Measurements from ENCODE around the gene LRRC8D.

LRRC8D gene

DNA sequence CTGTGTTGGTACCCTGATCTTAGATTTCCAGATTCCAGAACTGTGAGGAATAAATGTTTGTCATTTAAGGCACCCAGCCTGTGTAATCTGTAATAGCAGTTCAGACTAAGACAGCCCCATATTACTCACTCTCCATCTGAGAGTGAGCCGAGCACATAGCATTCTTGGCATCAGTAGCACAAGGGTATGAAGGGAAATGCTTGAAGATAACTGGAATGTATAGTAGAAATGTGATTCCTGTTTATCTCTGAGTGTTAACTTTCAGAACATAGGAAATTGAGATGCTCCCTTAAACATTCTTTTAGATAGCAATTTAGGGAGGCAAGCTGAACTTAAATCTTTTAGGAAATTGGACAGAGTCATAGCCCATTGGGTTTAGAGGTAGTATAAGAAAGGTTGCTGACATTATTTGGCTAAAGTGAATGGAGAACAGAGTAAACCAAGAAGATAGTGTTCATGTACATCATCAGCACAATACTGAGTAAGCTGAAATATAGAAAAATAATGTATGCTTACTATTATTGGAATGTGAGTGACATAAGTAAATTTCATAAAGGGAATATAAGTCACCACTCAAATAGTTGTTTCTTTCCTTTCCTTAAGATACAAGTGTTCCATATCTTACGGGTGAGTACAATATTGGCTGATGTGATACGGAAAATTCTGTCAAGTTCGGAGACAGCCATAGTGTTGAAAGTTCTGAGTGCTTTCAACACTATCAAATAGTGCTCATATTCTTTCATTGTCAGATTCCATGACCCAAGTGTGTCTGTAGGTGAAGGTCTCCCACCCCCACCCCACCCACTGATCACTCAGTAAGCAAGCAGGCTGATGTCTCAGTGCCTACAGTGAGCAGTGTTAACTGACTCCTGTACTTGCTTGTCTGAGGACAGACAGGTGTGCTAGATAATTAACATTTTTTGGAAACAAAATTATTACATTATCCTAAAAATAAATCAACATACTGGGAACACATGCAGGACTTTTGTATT lies 73.7 kb downstream of the LRRC8D start:
- no peak for ATAC-seq (ENCODE audit: low read depth)
- H3K4me1 Mint-ChIP-seq = peaks cover 17% of the 10 kb centered on the region
- no peak for DNase-seq (ENCODE audit: low spot score in 2 of 2)

DNA sequence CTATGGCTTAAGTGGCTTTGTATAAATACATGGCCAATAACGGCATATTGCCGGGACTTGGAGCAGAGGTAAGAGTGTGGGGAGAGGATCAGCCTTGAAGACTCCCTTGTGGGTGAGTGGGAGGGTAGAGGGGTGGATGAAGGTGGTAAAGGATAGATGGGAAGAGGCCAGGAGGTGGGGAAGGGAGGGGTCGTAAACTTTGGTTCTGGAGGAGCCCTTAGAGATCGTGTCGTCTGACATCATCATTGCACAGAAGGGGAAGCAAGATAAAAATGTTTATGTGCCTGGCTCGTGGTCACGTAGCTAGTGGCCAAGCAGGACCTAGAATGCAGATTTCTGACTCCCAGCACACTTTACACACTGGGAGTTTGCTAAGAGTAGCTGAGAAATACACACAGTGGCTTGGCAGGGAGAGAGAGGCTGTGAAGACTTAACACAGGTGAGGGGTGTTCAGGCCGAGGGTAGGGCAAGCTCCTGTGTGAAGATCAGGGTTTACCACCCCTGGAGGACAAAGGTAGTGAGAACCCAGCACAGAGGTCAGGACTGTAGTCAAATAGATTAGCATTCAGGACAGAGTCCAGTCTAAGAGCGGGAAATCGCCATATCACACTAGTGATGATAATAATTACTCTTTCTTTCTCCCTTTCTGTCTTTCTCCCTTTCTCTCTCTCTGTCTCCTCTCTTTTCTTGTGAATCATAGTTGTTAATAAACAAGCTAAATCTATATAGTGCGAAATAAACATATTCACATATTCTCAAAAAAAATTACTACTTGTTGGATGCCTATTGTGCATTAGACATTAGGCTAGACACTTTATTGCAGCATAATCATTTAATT lies 75.5 kb downstream of the LRRC8D start:
- ATAC-seq (ENCODE audit: low read depth) (no peak), DNase-seq (ENCODE audit: low spot score in 2 of 2) (no peak)
- peaks cover 20% of the 10 kb centered on the region for H3K4me1 Mint-ChIP-seq
- peaks cover 8% of the 10 kb centered on the region for H3K36me3 Mint-ChIP-seq
- no peak overlapping the region for H3K27ac Mint-ChIP-seq
- no peaks in the 10 kb centered on the region for H3K27me3 Mint-ChIP-seq
- no peaks in the 10 kb centered on the region for H3K9me3 Mint-ChIP-seq
- no peak overlapping the region for H3K4me3 Mint-ChIP-seq

More for the DNA sequence above, 73.7 kb downstream of the LRRC8D start:
- no peaks in the 10 kb centered on the region for H3K27me3 Mint-ChIP-seq
- no peaks in the 10 kb centered on the region for H3K9me3 Mint-ChIP-seq
- peaks cover 12% of the 10 kb centered on the region for H3K36me3 Mint-ChIP-seq
- no peak overlapping the region for H3K27ac Mint-ChIP-seq
- no peak overlapping the region for H3K4me3 Mint-ChIP-seq

DNA sequence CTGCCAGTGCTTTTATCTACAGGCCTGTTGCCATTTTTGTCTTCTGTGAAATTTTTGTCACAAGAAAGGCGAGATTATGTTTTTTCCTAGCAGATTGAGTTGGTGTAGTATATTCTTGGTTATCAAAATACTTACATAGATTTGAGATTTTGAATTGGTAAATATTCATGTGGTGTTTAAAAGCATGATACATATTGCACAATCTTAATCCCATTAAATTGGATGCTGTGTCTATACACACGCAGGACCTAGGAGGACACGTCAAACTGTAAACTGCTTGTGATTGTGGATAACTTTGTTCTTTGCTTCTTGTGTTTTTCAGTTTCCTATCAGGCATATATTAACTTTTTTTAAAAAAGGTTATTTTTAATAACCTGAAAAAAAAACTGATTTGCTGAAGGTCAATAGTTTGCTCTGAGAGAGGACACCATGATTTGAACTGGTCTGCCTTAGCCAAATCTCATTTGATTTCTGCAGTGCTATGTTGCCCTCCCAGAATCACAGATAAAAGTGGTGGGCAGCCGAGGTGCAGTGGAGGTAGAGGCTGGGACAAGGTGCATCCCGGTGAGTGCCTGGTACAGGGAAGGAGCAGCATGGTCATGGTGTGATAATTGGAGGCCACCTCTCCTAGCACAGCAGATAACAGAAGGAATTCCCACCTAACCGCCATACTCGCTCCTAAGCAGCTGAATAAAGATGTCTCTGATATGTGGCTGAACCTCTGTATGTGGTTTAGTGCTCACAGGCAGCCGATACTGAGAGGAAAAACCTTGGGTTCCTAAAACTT lies 76.7 kb downstream of the LRRC8D start:
- no peak for ATAC-seq (ENCODE audit: low read depth)
- H3K9me3 Mint-ChIP-seq = no peaks in the 10 kb centered on the region
- no peak for DNase-seq (ENCODE audit: low spot score in 2 of 2)
- H3K27ac Mint-ChIP-seq = no peak overlapping the region
- peaks cover 5% of the 10 kb centered on the region for H3K36me3 Mint-ChIP-seq
- no peaks in the 10 kb centered on the region for H3K27me3 Mint-ChIP-seq
- H3K4me1 Mint-ChIP-seq = peaks cover 18% of the 10 kb centered on the region
- H3K4me3 Mint-ChIP-seq = no peak overlapping the region

DNA sequence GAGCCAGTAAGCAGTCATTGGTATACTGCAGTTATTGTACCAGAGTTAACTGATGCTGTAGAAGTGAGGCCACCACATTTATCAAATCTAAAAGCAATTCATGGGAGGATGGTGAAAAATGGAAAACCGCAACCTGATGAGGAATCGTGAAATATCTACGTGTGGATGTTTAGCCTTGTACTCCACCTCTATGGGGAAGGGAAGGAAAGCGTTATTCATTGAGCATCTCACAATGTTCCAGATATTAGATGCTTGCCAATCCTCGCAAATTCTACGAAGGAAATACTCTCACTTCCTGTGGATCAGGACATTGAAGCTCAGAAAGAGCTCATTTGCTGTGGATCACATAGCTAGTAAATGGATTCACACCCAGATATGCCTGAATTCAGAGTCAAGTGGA lies 77.3 kb downstream of the LRRC8D start:
- no peak overlapping the region for H3K4me3 Mint-ChIP-seq
- no peak for DNase-seq (ENCODE audit: low spot score in 2 of 2)
- H3K27ac Mint-ChIP-seq = no peak overlapping the region
- no peak for ATAC-seq (ENCODE audit: low read depth)
- H3K36me3 Mint-ChIP-seq = peaks cover 3% of the 10 kb centered on the region
- no peaks in the 10 kb centered on the region for H3K9me3 Mint-ChIP-seq
- H3K27me3 Mint-ChIP-seq = no peaks in the 10 kb centered on the region
- H3K4me1 Mint-ChIP-seq = peaks cover 19% of the 10 kb centered on the region

DNA sequence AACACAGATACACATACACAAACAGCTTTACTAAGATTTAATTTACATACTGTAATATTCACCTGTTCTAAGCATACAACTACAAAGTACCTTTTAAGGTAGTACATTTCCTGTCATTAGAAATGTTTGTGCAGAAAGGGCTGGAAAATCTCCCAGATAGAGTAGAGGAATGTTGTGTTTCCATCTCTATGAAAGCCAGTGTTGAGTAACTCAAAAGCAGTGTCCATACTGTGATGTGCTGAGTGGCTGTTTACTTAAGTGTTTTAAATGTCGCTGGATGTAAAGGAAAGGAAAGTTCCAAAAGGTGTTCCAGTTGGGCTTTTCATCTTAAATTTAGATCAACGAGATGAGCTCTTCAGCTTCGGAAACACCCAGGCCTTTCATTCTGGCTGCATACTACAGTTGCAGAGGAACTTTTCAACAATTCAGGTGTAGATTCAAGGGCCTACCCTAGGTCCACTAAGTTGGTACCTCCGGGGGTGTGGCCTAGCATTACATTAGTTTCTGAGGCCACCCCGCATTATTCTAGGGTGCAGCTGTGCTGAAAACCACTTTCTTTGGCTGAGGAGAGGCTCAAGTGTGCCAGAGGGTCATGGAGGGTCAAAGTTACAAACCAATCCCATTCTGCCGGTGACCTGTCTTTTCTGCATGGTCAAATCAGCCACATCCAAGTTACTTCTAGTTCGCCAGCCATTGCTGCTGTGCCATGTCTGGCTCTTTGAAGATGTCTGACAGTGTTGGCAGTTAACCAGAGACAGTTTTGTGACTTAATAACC lies 78.1 kb downstream of the LRRC8D start:
- Mint-ChIP-seq H3K36me3 (peaks cover 5% of the 10 kb centered on the region), H3K4me3 (no peak overlapping the region), H3K27me3 (no peaks in the 10 kb centered on the region), H3K27ac (no peak overlapping the region), H3K9me3 (no peaks in the 10 kb centered on the region), H3K4me1 (peaks cover 22% of the 10 kb centered on the region)
- DNase-seq (ENCODE audit: low spot score in 2 of 2) (no peak), ATAC-seq (ENCODE audit: low read depth) (no peak)

DNA sequence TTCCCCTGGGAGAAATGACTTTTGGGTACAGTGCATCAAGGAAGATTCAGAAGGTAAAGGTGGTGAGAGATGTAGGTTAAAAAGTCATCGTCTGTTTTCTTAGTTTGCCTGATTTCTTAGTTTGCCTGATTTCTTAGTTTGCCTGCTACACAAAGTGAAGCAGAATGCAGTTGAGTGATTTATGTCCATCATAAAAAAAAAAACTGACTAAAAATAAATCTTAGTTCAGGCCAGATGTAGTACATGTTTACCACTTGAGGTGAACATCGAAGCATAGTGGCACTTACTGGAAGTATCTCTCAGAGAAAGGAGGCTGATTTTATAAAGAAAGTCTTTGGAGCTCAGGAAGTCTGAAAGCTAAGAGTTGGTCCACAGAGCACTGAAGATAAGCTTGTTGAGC lies 79.5 kb downstream of the LRRC8D start:
- Mint-ChIP-seq H3K27ac (no peak overlapping the region), H3K4me1 (peaks cover 20% of the 10 kb centered on the region), H3K9me3 (no peaks in the 10 kb centered on the region), H3K36me3 (peaks cover 5% of the 10 kb centered on the region), H3K4me3 (no peak overlapping the region), H3K27me3 (no peaks in the 10 kb centered on the region)
- DNase-seq (ENCODE audit: low spot score in 2 of 2) (no peak), ATAC-seq (ENCODE audit: low read depth) (no peak)

DNA sequence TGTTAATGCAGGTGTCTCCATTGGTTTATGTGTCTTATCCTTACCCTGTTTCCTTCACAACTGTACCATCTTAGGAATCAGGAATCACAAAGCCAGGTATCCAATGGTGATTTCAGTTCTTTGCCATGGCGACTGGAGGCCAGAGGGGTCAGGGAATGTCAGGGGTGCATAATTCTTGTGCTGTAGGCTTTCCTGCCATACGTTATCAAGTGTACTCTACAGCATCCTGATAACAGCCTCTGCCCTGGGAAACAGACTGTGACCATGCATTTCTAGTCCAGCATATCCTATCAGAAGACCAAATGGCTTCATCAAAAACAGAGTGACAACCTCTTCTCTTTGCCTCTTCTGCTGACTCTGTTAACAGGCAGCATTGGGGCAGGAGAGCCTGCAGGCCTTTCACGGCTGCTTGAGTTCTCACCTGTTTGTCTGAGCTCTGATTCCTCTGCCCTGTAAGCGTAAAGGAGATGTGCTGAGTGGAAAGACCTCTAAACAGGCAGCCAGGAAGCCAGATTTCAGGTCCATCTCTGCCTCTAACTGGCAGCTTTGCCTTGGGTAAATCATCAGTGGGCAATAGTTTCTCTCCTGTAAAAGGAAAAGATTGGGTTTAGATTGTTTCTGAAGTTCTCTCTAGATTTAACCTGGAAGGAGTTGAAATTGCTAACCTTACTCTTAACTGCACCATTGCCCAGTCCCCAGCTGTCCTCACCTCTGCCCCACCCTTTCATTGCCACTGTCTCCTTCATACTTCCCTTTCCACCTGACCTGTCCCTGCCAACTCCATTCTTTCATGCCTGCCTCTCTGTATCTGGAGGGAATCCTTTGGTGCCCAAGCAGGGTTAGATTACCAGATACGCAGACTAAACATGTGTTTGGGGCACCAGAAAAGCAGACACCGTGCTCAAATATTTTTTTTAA lies 80.2 kb downstream of the LRRC8D start:
- Mint-ChIP-seq H3K36me3 (peaks cover 3% of the 10 kb centered on the region), H3K4me1 (peaks cover 19% of the 10 kb centered on the region), H3K27me3 (no peaks in the 10 kb centered on the region), H3K9me3 (no peaks in the 10 kb centered on the region), H3K4me3 (no peak overlapping the region), H3K27ac (no peak overlapping the region)
- ATAC-seq (ENCODE audit: low read depth) (no peak), DNase-seq (ENCODE audit: low spot score in 2 of 2) (no peak)

DNA sequence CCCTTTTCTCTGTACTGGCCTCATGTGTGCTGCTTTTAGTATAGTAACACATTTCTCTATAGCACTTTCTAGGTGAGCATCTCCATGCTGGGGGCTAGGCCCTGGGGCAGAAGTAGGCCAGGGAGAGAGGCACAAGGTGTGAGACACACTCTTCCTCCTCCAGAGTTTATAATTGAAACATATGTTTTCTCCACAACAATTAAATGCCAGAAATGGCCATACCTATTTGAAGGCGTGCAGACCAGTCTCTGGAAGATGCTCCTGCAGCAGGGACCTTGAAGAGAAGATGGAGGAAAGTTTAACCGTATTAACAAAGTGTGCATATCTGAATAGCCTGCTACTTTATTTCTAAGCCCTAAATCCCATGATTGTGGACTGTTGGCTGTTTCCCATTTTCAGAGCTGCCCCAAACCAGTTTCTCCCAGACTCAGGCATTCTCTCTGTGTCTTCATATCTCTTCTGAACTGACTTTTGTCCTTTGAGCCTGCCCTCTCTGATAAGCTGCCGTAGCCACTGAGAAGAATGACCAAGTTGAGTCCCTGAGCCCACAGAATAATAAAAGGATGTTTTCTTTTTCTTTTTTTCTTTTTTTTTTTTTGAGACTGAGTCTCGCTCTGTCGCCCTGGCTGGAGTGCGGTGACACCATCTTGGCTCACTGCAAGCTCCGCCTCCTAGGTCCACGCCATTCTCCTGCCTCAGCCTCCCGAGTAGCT lies 81.3 kb downstream of the LRRC8D start:
- ATAC-seq (ENCODE audit: low read depth) = no peak
- DNase-seq (ENCODE audit: low spot score in 2 of 2) = no peak
- peaks cover 17% of the 10 kb centered on the region for H3K4me1 Mint-ChIP-seq
- H3K27ac Mint-ChIP-seq = peak overlapping the region; percentile 6
- no peaks in the 10 kb centered on the region for H3K9me3 Mint-ChIP-seq
- no peak overlapping the region for H3K4me3 Mint-ChIP-seq
- no peaks in the 10 kb centered on the region for H3K27me3 Mint-ChIP-seq
- H3K36me3 Mint-ChIP-seq = peaks cover 3% of the 10 kb centered on the region

DNA sequence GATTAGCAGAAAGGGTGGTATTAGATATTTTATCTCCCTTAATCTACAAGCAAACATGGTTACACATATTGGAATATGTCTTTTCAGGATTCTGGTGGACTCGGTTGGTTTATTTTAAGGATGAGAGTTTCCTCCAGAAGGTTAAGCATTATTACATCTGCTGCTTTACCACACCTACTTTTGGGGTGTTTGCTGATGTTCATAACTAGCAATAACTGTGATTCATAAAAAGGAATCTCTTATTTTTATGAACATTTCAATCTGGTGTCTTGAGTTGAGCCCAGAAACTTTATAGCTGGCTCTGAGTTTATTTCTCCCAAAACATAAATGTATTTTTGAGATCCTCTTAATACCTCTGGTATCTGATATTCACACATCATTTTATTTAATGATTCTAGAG lies 82.7 kb downstream of the LRRC8D start:
- DNase-seq (ENCODE audit: low spot score in 2 of 2) = no peak
- Mint-ChIP-seq H3K4me1 (peaks cover 26% of the 10 kb centered on the region), H3K27me3 (no peaks in the 10 kb centered on the region), H3K36me3 (peaks cover 2% of the 10 kb centered on the region), H3K27ac (no peak overlapping the region), H3K9me3 (no peaks in the 10 kb centered on the region), H3K4me3 (no peak overlapping the region)
- ATAC-seq (ENCODE audit: low read depth) = no peak

DNA sequence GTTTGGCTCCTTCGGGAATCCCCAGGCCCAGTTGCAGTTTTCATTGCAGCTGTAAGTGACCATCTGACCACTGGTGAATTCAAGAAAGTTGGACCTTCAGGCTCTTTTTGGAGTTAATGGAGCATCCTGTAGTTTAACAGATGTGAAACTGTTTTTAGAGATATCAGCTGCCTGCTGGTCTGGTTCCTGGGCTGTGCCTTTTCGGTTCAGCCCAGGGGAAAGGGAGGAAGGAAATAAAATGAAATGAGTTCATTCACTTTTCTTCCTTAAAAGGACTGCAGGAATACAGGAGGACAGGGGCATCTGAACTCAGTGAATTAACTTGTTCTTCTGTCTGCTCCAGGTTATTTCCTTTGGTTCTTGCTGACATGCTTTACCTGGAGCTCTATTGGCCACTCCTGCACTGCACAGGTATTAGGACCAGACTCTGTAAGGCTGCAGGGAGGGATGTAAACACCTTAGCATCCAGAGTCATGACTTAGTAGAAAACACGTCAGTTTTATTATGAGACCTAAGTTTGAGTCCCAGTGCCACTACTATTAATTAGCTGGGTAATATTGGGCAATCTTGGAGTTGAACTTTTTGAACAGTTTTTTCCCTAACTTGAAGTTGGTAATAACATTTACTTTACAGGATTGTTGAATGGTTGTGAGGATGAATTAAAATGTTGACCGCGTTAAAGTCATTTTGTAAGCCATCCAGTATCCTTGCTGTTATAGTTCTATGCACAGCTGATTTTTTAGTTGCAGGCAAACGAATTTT lies 83.6 kb downstream of the LRRC8D start:
- Mint-ChIP-seq H3K9me3 (no peaks in the 10 kb centered on the region), H3K4me3 (no peak overlapping the region), H3K27me3 (no peaks in the 10 kb centered on the region), H3K27ac (peak overlapping the region; percentile 14), H3K4me1 (peaks cover 26% of the 10 kb centered on the region), H3K36me3 (peaks cover 2% of the 10 kb centered on the region)
- ATAC-seq (ENCODE audit: low read depth) (no peak), DNase-seq (ENCODE audit: low spot score in 2 of 2) (no peak)

DNA sequence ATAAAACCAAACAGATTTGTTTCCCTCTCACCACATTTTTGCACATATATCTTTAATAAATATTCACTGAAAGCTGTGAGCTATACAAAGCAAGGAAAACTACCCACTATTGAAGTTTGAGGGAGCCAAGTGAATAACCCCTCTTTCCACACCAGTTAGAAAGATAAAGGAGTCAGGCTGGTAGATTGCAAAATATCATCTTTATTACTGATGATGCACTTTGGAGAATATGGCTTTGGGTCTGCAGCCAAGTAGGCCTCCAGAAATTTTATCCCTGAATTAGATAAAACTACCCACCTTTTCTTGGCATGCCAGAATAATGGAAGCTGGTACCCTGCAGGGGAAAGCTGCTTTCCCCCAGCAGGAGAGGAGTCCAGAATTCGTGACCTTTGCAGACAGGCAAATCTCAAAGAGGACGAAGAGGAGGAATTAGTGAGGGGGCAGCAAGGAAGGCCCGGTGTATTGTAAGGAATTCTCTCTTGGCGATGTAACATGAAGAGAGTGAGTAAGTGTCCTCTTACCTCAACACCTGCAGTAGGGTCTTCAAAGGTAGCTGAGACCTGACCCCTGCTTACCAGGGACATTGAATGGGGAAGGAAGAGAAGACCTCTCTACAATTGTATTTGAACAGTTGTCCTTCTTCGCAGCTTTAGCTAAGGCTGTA lies 84.7 kb downstream of the LRRC8D start:
- Mint-ChIP-seq H3K36me3 (peaks cover 2% of the 10 kb centered on the region), H3K27ac (no peak overlapping the region), H3K27me3 (no peaks in the 10 kb centered on the region), H3K4me3 (no peak overlapping the region), H3K4me1 (peaks cover 20% of the 10 kb centered on the region), H3K9me3 (no peaks in the 10 kb centered on the region)
- DNase-seq (ENCODE audit: low spot score in 2 of 2) (no peak), ATAC-seq (ENCODE audit: low read depth) (no peak)
